HG03196 (cell line): Measurements from ENCODE around the gene HSPE1.
A peak's percentile ranks its signal among the peaks of the same experiment; 100 is the strongest.
"Not testable (repeated sequence)": the region's sequence is repeated elsewhere in the genome, so short reads cannot be mapped to it uniquely, and the experiment has no call there.

ENCODE experiments used
- ATAC-seq: cut with Tn5 transposase; IDR thresholded peaks from one replicate; pipeline ENCODE4 v1.9.1; 2021; ENCODE audit not compliant: unreplicated experiment

HSPE1 gene

GRCh38 chr2:197498235-197498936 lies 1.8 kb upstream of the HSPE1 start:
- no peak for ATAC-seq

- ATAC-seq, result peak; percentile 27
Observed at GRCh38 chr2:197498937-197499593, 1.1 kb upstream of the HSPE1 start.

DNA sequence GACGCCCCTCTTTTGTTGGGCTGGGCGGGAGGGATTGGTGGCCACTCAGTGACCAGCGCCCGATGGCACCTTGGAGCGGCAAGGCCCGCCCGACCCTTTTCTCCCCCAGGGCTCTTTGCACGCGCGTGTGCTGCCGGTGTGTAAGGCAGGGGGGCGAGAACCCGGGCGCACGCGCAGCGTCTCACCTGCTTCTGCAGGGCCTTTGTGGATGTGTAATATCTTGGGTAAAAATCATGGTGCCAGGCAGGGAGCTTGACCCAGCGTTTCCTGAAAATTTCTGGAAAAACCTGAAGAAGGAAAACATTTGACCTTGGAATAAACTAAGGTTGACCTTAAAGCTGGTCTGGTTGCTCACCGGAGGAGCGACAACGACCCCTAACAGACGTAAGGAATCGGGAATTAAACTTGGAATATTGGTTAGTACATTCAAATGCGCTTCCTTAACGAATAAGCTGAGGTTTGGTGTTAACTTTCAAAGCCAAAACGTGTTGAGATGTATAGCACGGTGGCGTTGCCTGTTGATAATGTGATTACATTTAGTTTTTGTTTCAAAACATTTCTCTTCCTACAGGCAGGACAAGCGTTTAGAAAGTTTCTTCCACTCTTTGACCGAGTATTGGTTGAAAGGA lies 438 bp downstream of the HSPE1 start:
- no peak for ATAC-seq

- ATAC-seq, result no peak
Observed at GRCh38 chr2:197502201-197502600, 2.0 kb downstream of the HSPE1 start.

GRCh38 chr2:197502685-197503084 lies 2.5 kb downstream of the HSPE1 start:
- no peak for ATAC-seq

GRCh38 chr2:197504000-197504399 lies 3.8 kb downstream of the HSPE1 start:
- ATAC-seq, result no peak

DNA sequence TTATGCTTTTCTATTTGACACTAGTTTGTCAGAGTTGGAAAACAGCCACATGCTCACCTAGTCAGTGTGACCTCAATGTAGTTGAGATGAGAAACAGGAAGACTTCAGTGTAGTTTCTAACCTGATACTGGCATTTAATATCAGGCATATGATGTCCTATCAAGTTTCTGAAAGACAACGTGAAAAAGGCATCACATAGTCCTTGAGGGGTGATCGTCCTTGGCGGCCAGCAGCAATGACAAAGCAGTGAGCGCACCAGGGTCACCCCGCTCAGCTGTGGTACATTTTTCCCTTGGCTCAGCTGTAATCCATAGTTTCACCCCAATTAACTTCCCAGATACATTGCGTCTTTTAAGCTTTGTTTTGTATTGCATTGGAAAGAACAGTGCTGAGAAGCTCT lies 4.3 kb downstream of the HSPE1 start:
- ATAC-seq, result no peak

- ATAC-seq, result no peak
Observed at GRCh38 chr2:197506658-197507057, 6.5 kb downstream of the HSPE1 start.

DNA sequence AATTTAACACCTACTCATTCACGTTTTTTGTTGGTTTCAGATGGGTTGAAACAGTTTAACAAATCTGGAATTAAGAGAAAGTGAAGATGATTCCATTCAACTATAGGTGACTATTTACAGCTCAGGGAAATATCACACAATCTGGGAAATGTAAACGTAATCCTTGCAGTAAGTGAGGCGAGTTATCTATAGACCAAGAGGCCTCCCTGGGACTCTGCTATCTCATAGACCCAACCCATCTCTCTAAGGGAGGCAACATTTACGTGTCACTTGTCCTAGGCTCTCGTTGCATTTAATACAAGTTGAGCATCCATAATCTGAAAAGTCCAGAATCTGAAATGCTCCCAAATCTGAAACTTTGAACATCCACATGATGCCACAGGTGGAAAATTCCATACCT lies 13.7 kb downstream of the HSPE1 start:
- no peak for ATAC-seq

GRCh38 chr2:197514754-197515153 lies 14.6 kb downstream of the HSPE1 start:
- ATAC-seq, result no peak

DNA sequence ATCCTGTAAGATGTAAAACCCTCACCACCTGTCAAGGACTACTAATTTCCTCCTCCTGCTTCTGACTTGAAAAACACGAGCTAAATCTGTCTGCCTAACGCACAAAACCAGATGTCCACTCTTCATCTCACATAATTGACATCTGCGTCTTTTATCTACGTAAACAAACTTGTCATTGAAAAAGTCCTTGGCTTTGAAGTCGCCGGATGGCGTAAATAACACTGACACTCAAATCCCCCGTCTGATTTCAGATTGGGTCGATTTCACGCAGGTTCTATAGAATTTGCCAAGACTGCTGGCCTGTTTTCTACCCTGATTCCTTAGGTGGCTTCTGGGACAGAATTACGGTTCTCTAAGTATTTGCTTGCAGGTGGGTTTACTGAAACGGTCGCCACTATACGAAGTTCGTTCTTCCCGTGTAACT lies 15.1 kb downstream of the HSPE1 start:
- ATAC-seq, result peak; percentile 6

DNA sequence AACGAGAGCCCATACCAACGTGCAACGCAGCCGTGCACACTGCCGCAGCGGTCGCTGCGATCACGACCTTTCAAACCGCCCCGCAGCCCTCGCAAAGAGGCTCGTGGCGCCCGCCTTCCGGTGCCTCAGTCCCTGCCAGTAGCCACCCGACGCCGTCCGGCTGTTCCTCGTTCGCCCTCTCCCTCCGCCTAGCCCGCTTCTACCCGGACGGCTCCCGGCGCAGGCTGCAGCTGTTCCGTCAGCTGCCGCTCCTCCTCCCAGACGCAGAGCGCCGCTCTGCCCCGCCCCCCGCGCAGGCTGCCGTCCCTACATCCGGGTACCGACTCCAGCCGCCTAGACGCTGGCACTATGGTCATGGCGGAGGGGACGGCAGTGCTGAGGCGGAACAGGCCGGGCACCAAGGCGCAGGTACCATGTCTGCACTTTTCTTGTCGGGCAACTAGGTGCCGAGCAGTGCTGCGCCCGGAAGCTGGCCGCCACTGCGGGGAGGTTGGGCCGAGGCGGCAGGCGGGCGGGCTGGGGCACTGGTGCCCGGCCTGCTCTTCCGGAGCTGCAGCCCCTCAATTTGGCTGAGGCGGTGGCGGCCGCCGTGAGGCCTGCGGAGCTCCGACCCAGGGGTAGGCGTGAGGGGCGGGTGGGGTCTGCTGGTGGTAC lies 15.7 kb downstream of the HSPE1 start, which contains the start of gene MOB4:
TSS of gene MOB4 (plus strand) at position 328 of the 654 bp plus-strand sequence. CDS start at position 349, 21 bp downstream.
- ATAC-seq, result peak; percentile 97

DNA sequence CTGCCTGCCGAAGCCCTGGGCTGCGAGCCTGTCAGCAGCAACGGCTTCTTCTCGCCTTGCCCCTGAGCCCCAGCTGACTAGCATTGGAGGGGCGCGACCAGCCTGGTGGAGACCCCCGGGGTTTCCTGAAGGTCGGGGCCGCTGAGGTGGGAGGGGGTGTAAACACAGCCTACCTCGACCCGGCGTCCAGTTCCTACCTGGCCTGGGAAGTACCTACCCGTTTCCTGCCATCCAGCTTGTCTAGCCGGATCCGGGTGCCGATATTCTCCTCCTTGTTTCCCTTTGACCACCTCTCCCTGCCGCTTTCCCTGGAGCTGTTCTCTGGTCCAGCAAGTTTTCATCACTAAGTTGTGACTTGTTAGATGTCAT lies 16.2 kb downstream of the HSPE1 start:
- ATAC-seq, result peak; percentile 9

DNA sequence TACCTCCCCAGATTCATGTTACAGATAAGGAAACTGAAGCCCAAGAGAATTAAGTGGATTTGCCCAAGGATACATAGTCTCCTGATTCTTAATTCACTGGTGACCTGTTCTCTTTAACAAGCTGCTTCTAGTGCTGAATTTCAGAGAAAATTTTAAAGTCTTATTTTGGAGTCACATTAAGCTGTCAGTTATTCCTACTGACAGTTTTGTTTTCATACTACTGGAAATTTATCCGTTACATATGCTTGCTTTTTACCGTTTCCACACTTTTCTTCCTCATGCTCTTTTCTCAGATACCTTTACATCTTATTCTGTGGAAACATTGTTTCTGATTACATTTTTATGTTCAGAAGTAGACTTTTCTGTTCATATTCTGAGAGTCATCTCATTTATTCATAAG lies 17.0 kb downstream of the HSPE1 start:
- no peak for ATAC-seq

- no peak for ATAC-seq
Observed at GRCh38 chr2:197538412-197538811, 38.2 kb downstream of the HSPE1 start.

- no peak for ATAC-seq
Observed at GRCh38 chr2:197539734-197540133, 39.6 kb downstream of the HSPE1 start.

DNA sequence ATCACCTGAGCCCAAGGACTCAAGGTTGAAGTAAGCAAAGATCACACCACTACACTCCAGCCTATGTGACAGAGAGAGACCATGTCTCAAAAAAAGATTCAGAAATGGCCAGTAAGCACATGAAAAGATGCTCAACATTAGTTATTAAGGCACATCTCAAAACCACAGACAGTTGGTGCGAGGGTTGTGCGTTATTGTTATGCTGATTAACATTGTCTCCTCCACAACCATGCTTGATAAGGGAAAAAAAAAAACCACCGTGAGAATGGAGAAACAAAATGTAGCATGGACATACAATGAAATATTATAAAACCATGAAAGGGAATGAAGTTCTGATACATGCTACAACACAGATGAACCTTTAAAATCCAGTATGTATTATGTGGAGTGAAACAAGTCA lies 43.0 kb downstream of the HSPE1 start:
- ATAC-seq, result no peak

- no peak for ATAC-seq
Observed at GRCh38 chr2:197547163-197547900, 47.2 kb downstream of the HSPE1 start.

DNA sequence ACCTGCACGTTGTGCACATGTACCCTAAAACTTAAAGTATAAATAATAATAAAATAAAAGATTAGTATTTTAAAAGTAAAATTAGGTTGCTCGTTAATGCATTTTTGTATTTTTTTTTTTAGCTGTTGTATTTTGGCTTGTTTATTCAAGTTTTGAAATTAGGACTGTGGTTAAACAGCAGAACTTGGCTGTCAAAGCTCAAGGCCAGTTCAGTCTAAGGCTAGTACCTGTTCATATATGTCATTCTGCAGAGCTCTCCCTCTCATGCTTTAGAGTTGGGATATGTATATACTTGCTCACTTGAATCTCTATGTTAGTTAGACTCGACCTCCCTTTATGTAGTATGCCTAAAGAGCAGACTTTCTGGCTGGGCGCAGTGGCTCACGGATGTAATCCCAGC lies 48.4 kb downstream of the HSPE1 start:
- ATAC-seq, result no peak

DNA sequence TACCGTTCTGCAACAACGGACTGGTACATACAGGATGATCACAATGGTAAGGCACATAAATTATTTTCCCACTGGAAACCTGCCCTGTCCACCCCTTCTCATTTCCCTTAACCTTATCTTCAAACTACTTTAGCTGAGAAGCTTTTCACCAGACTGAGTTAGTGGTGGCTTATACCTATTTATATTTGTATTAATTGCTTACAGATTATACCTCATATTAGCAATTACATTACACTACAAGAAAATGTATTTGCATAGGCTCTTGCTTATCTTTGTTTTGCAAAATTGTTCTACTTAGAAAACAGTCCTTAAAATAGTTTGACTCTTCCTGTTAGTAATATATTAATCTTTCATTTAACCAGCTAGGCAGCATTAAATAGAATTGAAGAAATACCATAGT lies 51.1 kb downstream of the HSPE1 start:
- ATAC-seq, result not testable (repeated sequence)
